GM18870 (cell line): ENCODE results near the gene TAX1BP3.

Experiments used
- ATAC-seq: cut with Tn5 transposase; IDR thresholded peaks from one replicate; pipeline ENCODE4 v1.9.1; 2021; ENCODE audit warnings: moderate library complexity; ENCODE audit not compliant: unreplicated experiment

Gene TAX1BP3

GRCh38 chr17:3688852-3689261 is 20.5 kb upstream of the TAX1BP3 start:
- ATAC-seq = no peak

GRCh38 chr17:3688027-3688553 is 19.7 kb upstream of the TAX1BP3 start:
- ATAC-seq = no peak

GRCh38 chr17:3685174-3685573 is 16.8 kb upstream of the TAX1BP3 start:
- no peak for ATAC-seq

- ATAC-seq = no peak
These were observed 14.7 kb upstream of the TAX1BP3 start for GRCh38 chr17:3683054-3683511.

- no peak for ATAC-seq
These were observed 13.7 kb upstream of the TAX1BP3 start for GRCh38 chr17:3682033-3682432.

GRCh38 chr17:3681565-3681964 is 13.2 kb upstream of the TAX1BP3 start:
- no peak for ATAC-seq

- ATAC-seq = no peak
These were observed 12.7 kb upstream of the TAX1BP3 start for GRCh38 chr17:3681057-3681456.

GRCh38 chr17:3679531-3680126 is 11.3 kb upstream of the TAX1BP3 start:
- no peak for ATAC-seq

GRCh38 chr17:3678821-3679530 is 10.6 kb upstream of the TAX1BP3 start:
- ATAC-seq = no peak

GRCh38 chr17:3678095-3678820 is 9.9 kb upstream of the TAX1BP3 start:
- no peak for ATAC-seq

- no peak for ATAC-seq
These were observed 7.5 kb upstream of the TAX1BP3 start for GRCh38 chr17:3675886-3676285.

GRCh38 chr17:3672571-3672970 is 4.2 kb upstream of the TAX1BP3 start:
- no peak for ATAC-seq

GRCh38 chr17:3669548-3669947 is 1.2 kb upstream of the TAX1BP3 start:
- no peak for ATAC-seq

- ATAC-seq = no peak
These were observed 638 bp upstream of the TAX1BP3 start for GRCh38 chr17:3669085-3669347.

GRCh38 chr17:3667366-3668278 is 756 bp downstream of the TAX1BP3 start:
- ATAC-seq = no peak

GRCh38 chr17:3666516-3666915 is 1.9 kb downstream of the TAX1BP3 start:
- ATAC-seq = no peak

- no peak for ATAC-seq
These were observed 2.5 kb downstream of the TAX1BP3 start for GRCh38 chr17:3665834-3666233.

GRCh38 chr17:3663102-3664011 is 5.0 kb downstream of the TAX1BP3 start:
- ATAC-seq = no peak

- ATAC-seq = no peak
These were observed 8.0 kb downstream of the TAX1BP3 start for GRCh38 chr17:3660311-3660891.
